ENCODE data around the gene TJP1. TPM values are rescaled to one million over a fixed set of nuclear protein-coding genes. Genes with fewer than 3 reads are reported as not detected.

TJP1 gene
- total and polyA plus RNA-seq, 9 of the 15 experiments (the other 6 are each of a cell fraction or from before 2014, with no cell fraction given) = 9.1 to 39.3 (median 28.0) TPM

GRCh38 chr15:29695489-29696167, 126.6 kb downstream of the TJP1 start (continued):
- TF ChIP-seq MEF2A (IDR thresholded peaks at IDR 0.05; ENCODE audit: control insufficient read depth, low read depth, low read length) (no peak), ELK1 (CRISPR knock-in tag; IDR thresholded peaks at IDR 0.05) (no peak), E2F4 (CRISPR knock-in tag; IDR thresholded peaks at IDR 0.05; ENCODE audit: low read depth) (no peak), TAL1 (IDR thresholded peaks at IDR 0.05) (no peak), CBFA2T3 (IDR thresholded peaks at IDR 0.05) (no peak), RAD21 (CRISPR knock-in tag; conservative IDR thresholded peaks at IDR 0.05 in 1 of 2, IDR thresholded peaks at IDR 0.05 in 1 of 2) (peak in 1 of 2 experiments; percentile 67; a peak in 3 of 4 replicates), HMG20B (CRISPR knock-in tag; IDR thresholded peaks at IDR 0.05) (no peak), REST (IDR thresholded peaks at IDR 0.05; ENCODE audit: borderline replicate concordance) (peak; percentile 55; the same call in 1 of the 2 replicates), REST (CRISPR knock-in tag; IDR thresholded peaks at IDR 0.05; ENCODE audit: low read depth) (no peak), ZNF253 (CRISPR knock-in tag; conservative IDR thresholded peaks at IDR 0.05) (no peak)
